K562 (cell line): ENCODE data around the gene RNF213. TPM values are rescaled to one million over a fixed set of nuclear protein-coding genes. Genes with fewer than 3 reads are reported as not detected.
"Not testable (repeated sequence)": the region's sequence is repeated elsewhere in the genome, so short reads cannot be mapped to it uniquely, and the experiment has no call there.

Experiments
- ATAC-seq: fragments of 200-7000 bp; cut with Tn5 transposase; 3 replicates; pipeline ENCODE4 v1.9.1; 2020; ENCODE audit warnings: moderate library complexity
- BruUV-seq: library from RNA; stranded (reverse); fragments of 400-500 nt; replicated peaks from 2 replicates; lab custom pipeline; 2021; lab: Mats Ljungman, UMichigan
- CTCF ChIA-PET: fragments of 300-600 bp; formaldehyde crosslinking; extraction: SDS; loops from one replicate; lab custom pipeline; 2021; ENCODE audit warnings: low intra/inter-chr PET ratio; lab: Yijun Ruan, JAX
- POLR2A ChIA-PET: fragments of 300-600, 350-650 bp; sonication (Branson Sonifier 250); formaldehyde crosslinking; extraction: SDS; loops from one replicate; lab custom pipeline; 2021; ENCODE audit warnings: antibody characterized with exemption, inconsistent platforms; lab: Yijun Ruan, JAX
- DNase-seq, 4 experiments: peaks; one replicate each; pipeline versions ENCODE4 v3.0.0 to v3.0.0-alpha.2; 2011 to 2018; ENCODE audit warnings: low spot score in 3 of 4, mixed read lengths in 3 of 4; ENCODE audit errors: extremely low read depth in 1 of 4
- FAIRE-seq: peaks from 2 replicates; lab custom pipeline; 2011; peaks lifted over from hg19 to GRCh38; lab: Jason Lieb, UNC
- H2AFZ ChIP-seq: 2 replicates; pipeline ENCODE4 v1.6.0; 2011; ENCODE audit warnings: low read depth, low read length, control low read depth, inconsistent platforms
- H3K27ac ChIP-seq: fragments of 200-600 bp; 3 replicates; pipeline ENCODE4 v1.8.0; 2011; ENCODE audit warnings: low read depth, mild to moderate bottlenecking, control low read depth, inconsistent platforms, low read length, moderate library complexity, mixed read lengths; ENCODE audit errors: extremely low read depth
- H3K27me3 ChIP-seq, 2 experiments: fragments of 300-600 bp in 1 of 2; 2 replicates in 1 of 2; 3 replicates in 1 of 2; pipeline versions ENCODE4 v1.6.0 to v1.8.0; 2011; ENCODE audit warnings: inconsistent platforms in 2 of 2, low read length in 2 of 2, mild to moderate bottlenecking in 1 of 2, mixed read lengths in 1 of 2, moderate library complexity in 1 of 2; ENCODE audit not compliant: control insufficient read depth in 2 of 2, insufficient read depth in 2 of 2
- H3K36me3 ChIP-seq: fragments of 300-600 bp; 3 replicates; pipeline ENCODE4 v1.8.0; 2011; ENCODE audit warnings: mild to moderate bottlenecking, low read length, inconsistent platforms; ENCODE audit not compliant: control insufficient read depth, insufficient read depth
- H3K4me1 ChIP-seq, 2 experiments: fragments of 200-600 bp in 1 of 2; replicated peaks in 1 of 2; 2 replicates in 1 of 2; 3 replicates in 1 of 2; pipeline versions ENCODE4 v1.5.1 to v1.8.0; 2011; ENCODE audit warnings: inconsistent platforms in 2 of 2, low read length in 2 of 2, mild to moderate bottlenecking in 1 of 2, mixed read lengths in 1 of 2, moderate library complexity in 1 of 2; ENCODE audit not compliant: control insufficient read depth in 2 of 2, insufficient read depth in 2 of 2
- H3K4me2 ChIP-seq: 2 replicates; pipeline ENCODE4 v1.6.1; 2011; ENCODE audit warnings: low read length, control low read depth, inconsistent platforms, mixed read lengths; ENCODE audit not compliant: insufficient read depth
- H3K4me3 ChIP-seq: fragments of 200-600 bp; sonication (generic), shearing (Covaris generic); 2 replicates; pipeline ENCODE4 v1.5.1; 2016; ENCODE audit warnings: control low read depth, inconsistent platforms
- H3K79me2 ChIP-seq: fragments of 200-600 bp; 3 replicates; pipeline ENCODE4 v1.8.0; 2011; ENCODE audit warnings: low read length, inconsistent platforms; ENCODE audit not compliant: control insufficient read depth, insufficient read depth
- H3K9ac ChIP-seq, 2 experiments: 2 replicates each; pipeline versions ENCODE4 v1.6.0 to v1.6.1; 2011; ENCODE audit warnings: low read depth in 2 of 2, low read length in 2 of 2, control low read depth in 1 of 2, inconsistent platforms in 1 of 2, mild to moderate bottlenecking in 1 of 2, mixed read lengths in 1 of 2; ENCODE audit not compliant: insufficient read depth in 1 of 2
- H3K9me1 ChIP-seq: one replicate; pipeline ENCODE4 v1.6.0; 2011; ENCODE audit warnings: inconsistent platforms, mild to moderate bottlenecking, low read length, moderate library complexity; ENCODE audit not compliant: control insufficient read depth, insufficient read depth
- H3K9me3 ChIP-seq: replicated peaks from 2 replicates; pipeline ENCODE4 v1.5.1; 2011; ENCODE audit warnings: low read depth, low read length, inconsistent platforms; ENCODE audit not compliant: control insufficient read depth, insufficient read depth
- H4K20me1 ChIP-seq: replicated peaks from 2 replicates; pipeline ENCODE4 v1.6.1; 2011; ENCODE audit warnings: low read length, inconsistent platforms, mixed read lengths; ENCODE audit not compliant: control insufficient read depth, insufficient read depth
- WGBS: fragments of 100-300 bp; shearing (Covaris generic); methylation state at CpG from one replicate; pipeline ENCODE4 v1.1.6; 2016; ENCODE audit warnings: low coverage, mixed read lengths; ENCODE audit not compliant: insufficient coverage; ENCODE audit errors: missing lambda C conversion rate; 5-methylcytosine and 5-hydroxymethylcytosine counted together
- in situ Hi-C: fragments of 300-500 bp; cut with MboI; formaldehyde crosslinking; loops from 4 replicates; pipeline ENCODE4 v1.15.0; 2018; ENCODE audit warnings: inconsistent platforms, mixed read lengths
- intact Hi-C: fragments of 100-400 bp; cut with micrococcal nuclease; formaldehyde crosslinking; loops from 2 replicates; pipeline ENCODE4 v1.14.2; 2022
- polyA plus RNA-seq, 8 experiments: library from polyadenylated mRNA; depleted of rRNA in 4 of 8; stranded (reverse) in 5 of 8; unstranded in 3 of 8; fragments of >200 nt; fragmentation: Nextera tagmentation in 2 of 8; fragmentation: Illumina TruSeq in 1 of 8; extraction: Ambion mirVana in 2 of 8; extraction: Trizol in 1 of 8; gene quantifications; 2 replicates each; pipeline versions ENCODE4 v1.2.1 to v1.2.3, GENCODE V29; 2011 to 2014; ENCODE audit warnings: inconsistent platforms in 1 of 8, missing spikeins in 1 of 8
- total RNA-seq, 7 experiments: library from RNA; depleted of rRNA in 6 of 7; stranded (reverse); fragments of >200 nt in 6 of 7; fragmentation: Illumina TruSeq in 2 of 7; extraction: Trizol in 2 of 7; gene quantifications; 2 replicates each; pipeline versions ENCODE4 v1.2.1 to v1.2.3, GENCODE V29; 2011 to 2021; ENCODE audit warnings: low replicate concordance in 1 of 7

Gene RNF213
- total and polyA plus RNA-seq, 9 of the 15 experiments (the other 6 are each of a cell fraction or from before 2014, with no cell fraction given): 5.3 to 33.6 (median 17.9) TPM

DNA sequence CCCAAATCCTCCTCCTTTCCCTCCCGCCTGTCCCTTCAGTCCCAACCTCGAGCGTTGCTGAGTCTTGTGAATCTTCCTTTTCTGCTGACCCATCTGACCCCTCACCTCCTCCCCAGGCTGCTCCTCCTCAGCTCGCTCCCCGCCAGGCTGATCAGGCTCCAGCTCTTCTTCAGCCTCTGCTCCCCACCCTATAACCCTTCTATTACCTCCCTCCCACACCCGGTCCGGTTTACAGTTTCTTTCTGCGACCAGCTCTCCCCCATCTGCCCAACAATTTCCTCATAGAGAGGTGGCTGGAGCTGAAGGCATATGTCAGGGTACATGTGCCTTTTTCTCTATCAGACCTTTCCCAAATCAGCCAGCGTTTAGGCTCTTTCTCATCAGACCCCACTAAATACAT, 140.4 kb downstream of the RNF213 start:
- H3K36me3 ChIP-seq, H3K79me2 ChIP-seq, H3K4me3 ChIP-seq, H3K27ac ChIP-seq, H3K9ac ChIP-seq, H4K20me1 ChIP-seq, H3K4me1 ChIP-seq, BruUV-seq, H3K4me2 ChIP-seq, in situ Hi-C loops, CTCF ChIA-PET, intact Hi-C loops, ATAC-seq, H3K9me3 ChIP-seq, H3K9me1 ChIP-seq, DNase-seq, FAIRE-seq, H2AFZ ChIP-seq: not testable (repeated sequence)
- 2% methylated on average over 9 of the region's 9 CpGs for WGBS
- H3K27me3 ChIP-seq: peaks cover 34 to 64% of the 10 kb centered on the region in 2 experiments; a peak in 4 of 5 replicates
- POLR2A ChIA-PET: interaction anchor here (0.6 to 0.8 kb wide), 2 partner anchors 116 to 252 kb away, joined by 3 read pairs; no protein-coding TSS in a partner anchor

DNA sequence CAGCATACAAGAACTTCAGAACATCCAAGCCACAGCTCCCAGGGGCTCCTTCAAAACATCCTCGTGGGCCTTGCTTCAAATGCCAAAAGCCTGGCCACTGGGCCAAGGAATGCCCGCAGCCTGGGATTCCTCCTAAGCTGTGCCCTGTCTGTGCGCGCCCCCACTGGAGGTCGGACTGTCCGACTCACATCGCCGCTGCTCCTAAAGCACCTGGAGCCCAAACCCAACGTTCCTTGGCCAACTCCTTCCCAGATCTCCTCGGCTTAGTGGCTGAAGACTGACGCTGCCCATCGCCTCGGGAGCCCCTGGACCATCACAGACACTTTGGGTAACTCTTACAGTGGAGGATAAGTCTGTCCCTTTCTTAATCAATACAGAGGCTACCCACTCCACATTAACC, 141.4 kb downstream of the RNF213 start:
- BruUV-seq, FAIRE-seq, H3K4me1 ChIP-seq, ATAC-seq, H2AFZ ChIP-seq, DNase-seq, in situ Hi-C loops, H3K27ac ChIP-seq, H3K79me2 ChIP-seq, H4K20me1 ChIP-seq, H3K9me1 ChIP-seq, H3K9me3 ChIP-seq, CTCF ChIA-PET, H3K4me2 ChIP-seq, H3K4me3 ChIP-seq, H3K9ac ChIP-seq, H3K36me3 ChIP-seq, intact Hi-C loops, POLR2A ChIA-PET: not testable (repeated sequence)
- 21% methylated on average over 13 of the region's 13 CpGs for WGBS
- H3K27me3 ChIP-seq: peaks cover 43 to 66% of the 10 kb centered on the region in 2 experiments
